Astrocyte (in vitro differentiated cells and primary cell): Measurements from ENCODE around the gene TLE1. TPM values are rescaled to one million over a fixed set of nuclear protein-coding genes. Genes with fewer than 3 reads are reported as not detected.
A peak's percentile ranks its signal among the peaks of the same experiment; 100 is the strongest.

Source experiments
- DNase-seq: peaks from one replicate; pipeline ENCODE4 v3.0.0-alpha.2; 2010; ENCODE audit warnings: low read depth
- FAIRE-seq: peaks from 2 replicates; lab custom pipeline; 2011; peaks lifted over from hg19 to GRCh38; lab: Jason Lieb, UNC
- H2AFZ ChIP-seq: 2 replicates; pipeline ENCODE4 v1.6.0; 2012; ENCODE audit warnings: low read depth, low read length, inconsistent platforms
- H3K27ac ChIP-seq: 2 replicates; pipeline ENCODE4 v1.5.1; 2011; ENCODE audit warnings: low read depth, low read length, inconsistent platforms
- H3K27me3 ChIP-seq: 2 replicates; pipeline ENCODE4 v1.6.0; 2011; ENCODE audit warnings: low read length, inconsistent platforms; ENCODE audit not compliant: insufficient read depth
- H3K36me3 ChIP-seq: 2 replicates; pipeline ENCODE4 v1.5.1; 2011; ENCODE audit warnings: low read length, inconsistent platforms; ENCODE audit not compliant: insufficient read depth
- H3K4me1 ChIP-seq: 2 replicates; pipeline ENCODE4 v1.5.1; 2011; ENCODE audit warnings: low read length, inconsistent platforms; ENCODE audit not compliant: insufficient read depth
- H3K4me2 ChIP-seq: 2 replicates; pipeline ENCODE4 v1.6.0; 2012; ENCODE audit warnings: low read length, inconsistent platforms
- H3K4me3 ChIP-seq: 2 replicates; pipeline ENCODE4 v1.5.1; 2011; ENCODE audit warnings: low read depth, mild to moderate bottlenecking, low read length, inconsistent platforms; ENCODE audit not compliant: insufficient read depth
- H3K79me2 ChIP-seq: 2 replicates; pipeline ENCODE4 v1.6.0; 2012; ENCODE audit warnings: mild to moderate bottlenecking, low read length, inconsistent platforms; ENCODE audit not compliant: insufficient read depth
- H3K9ac ChIP-seq: 2 replicates; pipeline ENCODE4 v1.6.0; 2012; ENCODE audit warnings: mild to moderate bottlenecking, low read length, inconsistent platforms
- H3K9me3 ChIP-seq: 2 replicates; pipeline ENCODE4 v1.5.1; 2012; ENCODE audit warnings: low read depth, mild to moderate bottlenecking, low read length, inconsistent platforms; ENCODE audit not compliant: insufficient read depth
- H4K20me1 ChIP-seq: 2 replicates; pipeline ENCODE4 v1.6.0; 2012; ENCODE audit warnings: low read length, inconsistent platforms; ENCODE audit not compliant: insufficient read depth
- H3K27ac Mint-ChIP-seq: one replicate; pipeline ENCODE4 v1.8.0; 2021; ENCODE audit warnings: mild to moderate bottlenecking, mixed read lengths; ENCODE audit not compliant: unreplicated experiment
- H3K27me3 Mint-ChIP-seq: one replicate; pipeline ENCODE4 v1.8.0; 2021; ENCODE audit warnings: low read depth, mixed read lengths; ENCODE audit not compliant: unreplicated experiment
- H3K36me3 Mint-ChIP-seq: one replicate; pipeline ENCODE4 v1.8.0; 2021; ENCODE audit warnings: low read depth, mixed read lengths; ENCODE audit not compliant: unreplicated experiment
- H3K4me1 Mint-ChIP-seq: one replicate; pipeline ENCODE4 v1.8.0; 2021; ENCODE audit warnings: low read depth, mixed read lengths; ENCODE audit not compliant: unreplicated experiment
- H3K4me3 Mint-ChIP-seq: one replicate; pipeline ENCODE4 v1.8.0; 2021; ENCODE audit warnings: mild to moderate bottlenecking, moderate library complexity, mixed read lengths; ENCODE audit not compliant: unreplicated experiment
- H3K9me3 Mint-ChIP-seq: one replicate; pipeline ENCODE4 v1.8.0; 2021; ENCODE audit warnings: mild to moderate bottlenecking, mixed read lengths; ENCODE audit not compliant: unreplicated experiment
- CTCF ChIP-seq: IDR thresholded peaks from 2 replicates; pipeline ENCODE4 v1.5.1; 2011; ENCODE audit warnings: low read depth, mild to moderate bottlenecking, inconsistent platforms, low read length, moderate library complexity; ENCODE audit not compliant: insufficient read depth
- EZH2 ChIP-seq: IDR thresholded peaks from 2 replicates; pipeline ENCODE4 v1.6.1; 2012; ENCODE audit warnings: mild to moderate bottlenecking, low read length, inconsistent platforms; ENCODE audit not compliant: insufficient read depth
- total RNA-seq: library from RNA; stranded (reverse); gene quantifications from 2 replicates; pipeline ENCODE4 v1.2.1, GENCODE V29; 2021

TLE1 gene
- total RNA-seq, 1 donor from 2014 or later: 29.6 TPM

DNA sequence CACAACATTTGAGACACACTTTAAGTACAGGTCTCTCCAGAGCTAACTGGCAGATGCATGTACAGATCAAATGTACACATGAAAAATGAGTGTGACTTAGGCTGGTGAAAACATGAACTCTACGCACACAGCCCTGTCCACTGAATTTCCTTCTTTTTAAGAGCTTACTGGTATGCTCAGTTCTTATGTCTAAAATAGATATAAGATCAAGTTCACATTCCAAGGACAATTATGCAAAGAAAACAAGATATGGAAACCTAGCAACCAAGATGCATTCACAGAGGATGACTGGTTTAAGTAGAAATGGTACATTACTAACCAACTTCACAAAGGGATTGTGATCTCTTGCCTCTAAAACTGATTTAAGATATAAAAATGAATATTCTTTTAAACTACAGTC lies 56.7 kb downstream of the TLE1 start:
- no peak overlapping the region for H3K4me3 ChIP-seq
- no peaks in the 10 kb centered on the region for H3K9me3 ChIP-seq
- H3K27ac ChIP-seq: peak overlapping the region; percentile 61
- DNase-seq (peak; percentile 90), FAIRE-seq (peak; percentile 23)
- Mint-ChIP-seq H3K9me3 (no peaks in the 10 kb centered on the region), H3K4me1 (peaks cover 22% of the 10 kb centered on the region), H3K27me3 (no peaks in the 10 kb centered on the region), H3K4me3 (no peak overlapping the region), H3K36me3 (peaks cover 4% of the 10 kb centered on the region), H3K27ac (peak overlapping the region; percentile 90)
- peaks cover 20% of the 10 kb centered on the region for H3K4me1 ChIP-seq
- no peaks in the 10 kb centered on the region for H3K79me2 ChIP-seq
- H4K20me1 ChIP-seq: peaks cover 3% of the 10 kb centered on the region
- H3K9ac ChIP-seq: peak overlapping the region; percentile 65
- no peak overlapping the region for H2AFZ ChIP-seq
- peak overlapping the region; percentile 69 for H3K4me2 ChIP-seq
- no peaks in the 10 kb centered on the region for H3K36me3 ChIP-seq
- H3K27me3 ChIP-seq: no peaks in the 10 kb centered on the region
- no peak for TF ChIP-seq EZH2
- TF ChIP-seq CTCF: no peak

- Histone ChIP-seq H3K27ac (no peak overlapping the region), H3K4me1 (peaks cover 26% of the 10 kb centered on the region), H3K4me2 (no peak overlapping the region), H4K20me1 (peaks cover 3% of the 10 kb centered on the region), H3K36me3 (no peaks in the 10 kb centered on the region), H2AFZ (no peak overlapping the region), H3K9me3 (no peaks in the 10 kb centered on the region), H3K4me3 (no peak overlapping the region), H3K9ac (no peak overlapping the region), H3K79me2 (no peaks in the 10 kb centered on the region), H3K27me3 (no peaks in the 10 kb centered on the region)
- no peak overlapping the region for H3K4me3 Mint-ChIP-seq
- no peak for DNase-seq
- H3K27ac Mint-ChIP-seq: peak overlapping the region; percentile 63
- no peak for TF ChIP-seq CTCF
- no peak for TF ChIP-seq EZH2
- no peaks in the 10 kb centered on the region for H3K27me3 Mint-ChIP-seq
- H3K9me3 Mint-ChIP-seq: no peaks in the 10 kb centered on the region
- peaks cover 24% of the 10 kb centered on the region for H3K4me1 Mint-ChIP-seq
- FAIRE-seq: no peak
- H3K36me3 Mint-ChIP-seq: peaks cover 4% of the 10 kb centered on the region
These were observed 58.1 kb downstream of the TLE1 start for GRCh38 chr9:81631218-81631745.

- no peaks in the 10 kb centered on the region for H3K9me3 Mint-ChIP-seq
- FAIRE-seq (no peak), DNase-seq (no peak)
- no peak overlapping the region for H3K4me3 ChIP-seq
- no peaks in the 10 kb centered on the region for H3K9me3 ChIP-seq
- H3K4me1 Mint-ChIP-seq: peaks cover 19% of the 10 kb centered on the region
- no peaks in the 10 kb centered on the region for H4K20me1 ChIP-seq
- H2AFZ ChIP-seq: no peak overlapping the region
- no peaks in the 10 kb centered on the region for H3K36me3 ChIP-seq
- H3K9ac ChIP-seq: peak overlapping the region; percentile 13
- TF ChIP-seq CTCF (no peak), EZH2 (no peak)
- H3K27me3 ChIP-seq: no peaks in the 10 kb centered on the region
- no peak overlapping the region for H3K4me3 Mint-ChIP-seq
- peaks cover 1% of the 10 kb centered on the region for H3K36me3 Mint-ChIP-seq
- no peaks in the 10 kb centered on the region for H3K79me2 ChIP-seq
- no peak overlapping the region for H3K4me2 ChIP-seq
- peaks cover 21% of the 10 kb centered on the region for H3K4me1 ChIP-seq
- H3K27me3 Mint-ChIP-seq: no peaks in the 10 kb centered on the region
- no peak overlapping the region for H3K27ac ChIP-seq
- no peak overlapping the region for H3K27ac Mint-ChIP-seq
These were observed 59.9 kb downstream of the TLE1 start for GRCh38 chr9:81629440-81629839.
